Adrenal gland (tissue), 12 donors: Measurements from ENCODE around the gene MRPL45. TPM values are rescaled to one million over a fixed set of nuclear protein-coding genes. Genes with fewer than 3 reads are reported as not detected.

Experiments
- DNase-seq, 7 donors: peaks; one replicate each; pipeline ENCODE4 v3.0.0-alpha.2; 2019 to 2020
- H3K27ac ChIP-seq, 5 donors: fragments of 200-600 bp; sonication (generic) in 4 of 5; 1 replicate in 3 of 5; 2 replicates in 2 of 5; pipeline versions ENCODE4 v1.5.1 to v1.8.0; 2016 to 2020; ENCODE audit warnings: mild to moderate bottlenecking in 1 of 5
- H3K27me3 ChIP-seq: fragments of 200-600 bp; 2 replicates; pipeline ENCODE4 v1.8.0; 2021
- H3K36me3 ChIP-seq, 2 donors: fragments of 200-600 bp; replicated peaks in 1 of 2; 1 replicate in 1 of 2; 2 replicates in 1 of 2; pipeline versions ENCODE4 v1.5.1 to v1.8.0; 2018 to 2022
- H3K4me1 ChIP-seq, 2 donors: fragments of 200-600 bp; replicated peaks in 1 of 2; 1 replicate in 1 of 2; 2 replicates in 1 of 2; pipeline versions ENCODE4 v1.5.1 to v1.8.0; 2018 to 2021
- H3K4me3 ChIP-seq, 4 donors: fragments of 200-600 bp; sonication (generic) in 3 of 4; one replicate each; pipeline ENCODE4 v1.5.1; 2016 to 2018
- H3K9me3 ChIP-seq, 3 donors: fragments of 200-600 bp; sonication (generic) in 1 of 3; replicated peaks in 1 of 3; 1 replicate in 2 of 3; 2 replicates in 1 of 3; pipeline versions ENCODE4 v1.5.1 to v1.8.0; 2016 to 2021
- POLR2A ChIP-seq, 2 donors: fragments of 450-650 bp; IDR thresholded peaks; one replicate each; pipeline ENCODE4 v1.6.1; 2017; ENCODE audit warnings: antibody characterized with exemption in 2 of 2, mild to moderate bottlenecking in 2 of 2, moderate library complexity in 1 of 2
- WGBS, 4 donors: extraction: QIAGEN DNeasy Blood & Tissue Kit in 2 of 4; methylation state at CpG; one replicate each; pipeline versions ENCODE4 v1.1.5 to v1.1.7; 2013 to 2017; 5-methylcytosine and 5-hydroxymethylcytosine counted together
- intact Hi-C, 2 donors: fragments of 100-400 bp; cut with DNase I; formaldehyde crosslinking; loops; one replicate each; pipeline versions ENCODE4 v1.14.1 to v1.15.0; 2022 to 2023
- polyA plus RNA-seq, 3 donors: library from polyadenylated mRNA; stranded (reverse); fragments of 200-250 nt in 2 of 3; fragments of 350-450 nt in 1 of 3; fragmentation: Illumina TruSeq in 1 of 3; extraction: RNeasy Lipid Tissue Mini Kit (QIAGEN cat#74804) in 1 of 3; gene quantifications; one replicate each; pipeline ENCODE4 v1.2.3, GENCODE V29; 2013 to 2014
- total RNA-seq, 9 donors: library from RNA; depleted of rRNA in 4 of 9; stranded (reverse); fragments of >200 nt in 4 of 9; fragments of 120-200 nt in 1 of 9; fragmentation: NEBNext Ultra II Directional in 1 of 9; extraction: Animal tissue kit (Norgen Biotek cat#: 25700) in 1 of 9; gene quantifications; one replicate each; pipeline versions ENCODE4 v1.1.0 to v1.2.4, GENCODE V29; 2013 to 2023
- TF ChIP-seq, protein P1 (sequence below), 6 experiments: fragments of 450-650 bp in 4 of 6; fragments of 200-600 bp in 2 of 6; sonication (generic) in 1 of 6; IDR thresholded peaks; 1 replicate in 5 of 6; 2 replicates in 1 of 6; pipeline versions ENCODE4 v1.5.1 to v1.8.0; 2016 to 2021; ENCODE audit warnings: antibody characterized with exemption in 6 of 6, mild to moderate bottlenecking in 2 of 6, moderate library complexity in 1 of 6
- donor health status: healthy with polysubstance abuse.
- donor health status: Bipolar disorder and iron deficiency.
- donor health status: DM: yes; HTN: yes; CAD: no.
- donor health status: DM: no; HTN: no; CAD: no.
- donor health status: DM: no; HTN: no; CAD: no.
- donor health status: DM: yes; HTN: yes; CAD: no.

MRPL45 gene
- total and polyA plus RNA-seq, 12 donors: 12.7 to 62.8 (median 37.2) TPM

- intact Hi-C loops: no loop called here
- DNase-seq: no peak
- WGBS, 4 donors: 85 to 98% (median 86%) methylated on average over 3 of the region's 3 CpGs
- Histone ChIP-seq H3K36me3 (peaks cover 0 to 31% of the 10 kb centered on the region in 2 donors), H3K4me1 (no peaks in the 10 kb centered on the region), H3K9me3 (no peaks in the 10 kb centered on the region), H3K27ac (no peak overlapping the region), H3K27me3 (no peaks in the 10 kb centered on the region), H3K4me3 (no peak overlapping the region)
- TF ChIP-seq, protein P1, sequence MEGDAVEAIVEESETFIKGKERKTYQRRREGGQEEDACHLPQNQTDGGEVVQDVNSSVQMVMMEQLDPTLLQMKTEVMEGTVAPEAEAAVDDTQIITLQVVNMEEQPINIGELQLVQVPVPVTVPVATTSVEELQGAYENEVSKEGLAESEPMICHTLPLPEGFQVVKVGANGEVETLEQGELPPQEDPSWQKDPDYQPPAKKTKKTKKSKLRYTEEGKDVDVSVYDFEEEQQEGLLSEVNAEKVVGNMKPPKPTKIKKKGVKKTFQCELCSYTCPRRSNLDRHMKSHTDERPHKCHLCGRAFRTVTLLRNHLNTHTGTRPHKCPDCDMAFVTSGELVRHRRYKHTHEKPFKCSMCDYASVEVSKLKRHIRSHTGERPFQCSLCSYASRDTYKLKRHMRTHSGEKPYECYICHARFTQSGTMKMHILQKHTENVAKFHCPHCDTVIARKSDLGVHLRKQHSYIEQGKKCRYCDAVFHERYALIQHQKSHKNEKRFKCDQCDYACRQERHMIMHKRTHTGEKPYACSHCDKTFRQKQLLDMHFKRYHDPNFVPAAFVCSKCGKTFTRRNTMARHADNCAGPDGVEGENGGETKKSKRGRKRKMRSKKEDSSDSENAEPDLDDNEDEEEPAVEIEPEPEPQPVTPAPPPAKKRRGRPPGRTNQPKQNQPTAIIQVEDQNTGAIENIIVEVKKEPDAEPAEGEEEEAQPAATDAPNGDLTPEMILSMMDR (IDR thresholded peaks at IDR 0.05): no peak
- no peak for TF ChIP-seq POLR2A (IDR thresholded peaks at IDR 0.05)
These were observed 27.3 kb downstream of the MRPL45 start for GRCh38 chr17:38324141-38324697.

DNA sequence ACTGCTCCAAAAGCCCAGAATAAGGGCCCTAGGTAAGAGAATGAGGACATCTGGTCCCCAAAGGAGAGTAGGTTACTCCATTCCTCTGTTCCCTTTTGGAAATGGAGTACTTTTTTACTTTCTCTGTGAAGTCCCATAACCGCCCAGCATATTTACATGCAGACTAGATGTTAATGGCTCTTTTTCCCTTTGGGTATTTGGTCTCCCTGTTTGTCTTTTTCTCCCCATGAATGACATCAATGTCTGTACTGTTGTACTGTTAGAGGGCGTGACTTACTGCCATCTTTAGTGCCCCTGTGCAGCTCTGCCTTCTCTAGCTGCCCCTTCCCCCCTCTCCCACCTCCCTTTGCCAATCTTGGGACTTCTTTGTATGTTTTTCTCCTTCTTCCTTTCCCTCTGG, 27.8 kb downstream of the MRPL45 start:
- intact Hi-C loops: no loop called here
- H3K27ac ChIP-seq: no peak overlapping the region
- H3K4me3 ChIP-seq: no peak overlapping the region
- H3K27me3 ChIP-seq: no peaks in the 10 kb centered on the region
- TF ChIP-seq, protein P1 (IDR thresholded peaks at IDR 0.05): no peak
- no peak for TF ChIP-seq POLR2A (IDR thresholded peaks at IDR 0.05)
- H3K4me1 ChIP-seq: no peaks in the 10 kb centered on the region
- no peak for DNase-seq
- 84 to 96% (median 89%) methylated on average over 2 of the region's 2 CpGs for WGBS, 4 donors
- peaks cover 0 to 27% of the 10 kb centered on the region in 2 donors for H3K36me3 ChIP-seq
- H3K9me3 ChIP-seq: no peaks in the 10 kb centered on the region

- intact Hi-C loops: no loop called here
- H3K4me1 ChIP-seq: no peaks in the 10 kb centered on the region
- WGBS, 4 donors: 52 to 68% (median 57%) methylated on average over 5 of the region's 5 CpGs
These were observed 28.4 kb downstream of the MRPL45 start for GRCh38 chr17:38325221-38325851.

DNA sequence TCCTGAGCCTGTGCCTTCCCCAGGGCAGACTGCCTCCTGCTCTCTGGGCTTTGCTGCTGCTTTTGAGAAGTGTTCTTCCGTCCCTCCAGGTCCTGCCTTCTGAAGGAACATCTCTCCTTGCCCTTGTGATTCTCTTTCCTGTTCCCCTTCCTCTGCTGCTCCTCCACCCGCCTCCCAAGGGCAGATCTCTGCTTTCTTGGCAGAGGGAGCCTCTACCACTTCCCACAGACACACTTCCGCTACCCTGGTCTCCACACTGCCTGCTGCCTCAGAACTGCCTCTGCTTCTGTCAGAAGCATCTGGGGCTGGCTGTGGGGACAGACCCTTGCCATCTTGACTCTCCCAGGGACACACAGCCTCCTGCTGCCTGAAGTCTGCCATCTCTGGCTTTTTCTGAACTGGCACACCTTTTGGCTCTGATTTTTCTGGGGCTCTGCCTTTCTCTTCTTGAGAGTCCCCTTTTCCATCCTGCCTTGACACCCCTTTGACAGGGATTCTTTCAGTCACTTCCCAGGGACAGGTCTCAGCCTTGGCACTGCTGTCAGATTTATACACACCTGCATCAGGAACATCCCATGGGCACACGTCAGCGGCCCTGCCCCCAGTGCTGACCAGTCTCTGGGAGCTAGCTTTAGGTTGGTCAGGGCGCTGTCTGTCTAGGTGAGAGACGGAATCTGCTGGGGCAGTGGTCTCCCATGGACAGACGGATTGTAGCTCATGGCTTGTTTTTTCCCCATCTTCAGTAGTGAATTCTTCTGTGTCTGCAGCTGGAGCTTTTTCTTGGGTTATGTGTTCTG, 30.2 kb downstream of the MRPL45 start:
- H3K27me3 ChIP-seq: no peaks in the 10 kb centered on the region
- peak overlapping the region in 2 of 5 donors; percentile 55 to 68 for H3K27ac ChIP-seq
- no peaks in the 10 kb centered on the region for H3K4me1 ChIP-seq
- intact Hi-C loops: no loop called here
- DNase-seq: peak in 6 of 7 donors; percentile 43 to 65 (median 53)
- 58 to 65% (median 60%) methylated on average over 7 to 8 of the region's 8 CpGs for WGBS, 4 donors
- H3K9me3 ChIP-seq: no peaks in the 10 kb centered on the region
- TF ChIP-seq, protein P1 (IDR thresholded peaks at IDR 0.05): no peak
- no peak for TF ChIP-seq POLR2A (IDR thresholded peaks at IDR 0.05)
- peaks cover 0 to 11% of the 10 kb centered on the region in 2 donors for H3K36me3 ChIP-seq
- H3K4me3 ChIP-seq: no peak overlapping the region

More at GRCh38 chr17:38325221-38325851, 28.4 kb downstream of the MRPL45 start:
- no peak overlapping the region for H3K4me3 ChIP-seq
- no peak for DNase-seq
- no peak overlapping the region for H3K27ac ChIP-seq
- TF ChIP-seq POLR2A (IDR thresholded peaks at IDR 0.05): no peak
- TF ChIP-seq, protein P1 (IDR thresholded peaks at IDR 0.05): no peak
- H3K9me3 ChIP-seq: no peaks in the 10 kb centered on the region
- no peaks in the 10 kb centered on the region for H3K27me3 ChIP-seq
- peaks cover 0 to 23% of the 10 kb centered on the region in 2 donors for H3K36me3 ChIP-seq
